Panc1 (cell line): Measurements from ENCODE around the gene LPCAT4. TPM values are rescaled to one million over a fixed set of nuclear protein-coding genes. Genes with fewer than 3 reads are reported as not detected.

Source experiments
- ATAC-seq: fragments of 200-7000 bp; cut with Tn5 transposase; 2 replicates; pipeline ENCODE4 v1.9.1; 2020; ENCODE audit warnings: mild to moderate bottlenecking, moderate library complexity
- BruUV-seq: library from RNA; stranded (reverse); fragments of 400-500 nt; replicated peaks from 2 replicates; lab custom pipeline; 2021; lab: Mats Ljungman, UMichigan
- CTCF ChIA-PET: fragments of 300-600 bp; sonication (Branson Sonifier 250); formaldehyde crosslinking; loops from one replicate; lab custom pipeline; 2022; ENCODE audit warnings: antibody characterized with exemption; lab: Charles Lee
- POLR2A ChIA-PET: fragments of 300-600 bp; sonication (Branson Sonifier 250); formaldehyde crosslinking; loops from one replicate; lab custom pipeline; 2022; ENCODE audit warnings: antibody characterized with exemption; lab: Charles Lee
- DNase-seq: peaks from one replicate; pipeline ENCODE4 v3.0.0-alpha.2; 2010; ENCODE audit warnings: low read depth, low spot score
- H3K27ac ChIP-seq: 2 replicates; pipeline ENCODE4 v1.5.1; 2011; ENCODE audit warnings: mild to moderate bottlenecking, low read length, inconsistent platforms
- H3K27me3 ChIP-seq: fragments of 200-500 bp; sonication (Bioruptor generic); 2 replicates; pipeline ENCODE4 v1.6.0; 2014; ENCODE audit warnings: low read length, inconsistent platforms; ENCODE audit not compliant: control insufficient read depth, insufficient read depth
- H3K36me3 ChIP-seq: fragments of 200-500 bp; sonication (Bioruptor generic); 2 replicates; pipeline ENCODE4 v1.5.1; 2014; ENCODE audit warnings: inconsistent platforms, mild to moderate bottlenecking, low read length, moderate library complexity; ENCODE audit not compliant: control insufficient read depth, insufficient read depth
- H3K4me1 ChIP-seq: 2 replicates; pipeline ENCODE4 v1.5.1; 2011; ENCODE audit warnings: inconsistent platforms, mild to moderate bottlenecking, low read length, moderate library complexity; ENCODE audit not compliant: control insufficient read depth, insufficient read depth
- H3K4me3 ChIP-seq, 2 experiments: 2 replicates each; pipeline ENCODE4 v1.5.1; 2011 to 2012; ENCODE audit warnings: low read depth in 2 of 2, low read length in 2 of 2, mild to moderate bottlenecking in 2 of 2, inconsistent platforms in 1 of 2, moderate library complexity in 1 of 2
- H3K9me3 ChIP-seq: fragments of 200-500 bp; sonication (Bioruptor generic); 2 replicates; pipeline ENCODE4 v1.5.1; 2014; ENCODE audit warnings: low read depth, mild to moderate bottlenecking, inconsistent platforms, low read length, moderate library complexity; ENCODE audit not compliant: control insufficient read depth, insufficient read depth
- POLR2AphosphoS5 ChIP-seq: IDR thresholded peaks from 2 replicates; pipeline ENCODE4 v1.6.1; 2012; ENCODE audit warnings: mild to moderate bottlenecking, low read depth, low read length, moderate library complexity
- SIN3A ChIP-seq: IDR thresholded peaks from 2 replicates; pipeline ENCODE4 v1.6.1; 2012; ENCODE audit warnings: low read depth, mild to moderate bottlenecking, low read length, moderate library complexity, borderline replicate concordance; ENCODE audit not compliant: insufficient read depth
- TCF7L2 ChIP-seq: IDR thresholded peaks from 2 replicates; pipeline ENCODE4 v1.6.1; 2011; ENCODE audit warnings: mild to moderate bottlenecking, low read depth, low read length, inconsistent platforms
- in situ Hi-C: cut with HindIII; loops from 2 replicates; pipeline ENCODE4 v1.10.0; 2016; ENCODE audit warnings: low sequenced_read_pairs, low pct_unique_long_range_greater_than_20kb
- intact Hi-C: fragments of 100-400 bp; cut with micrococcal nuclease; formaldehyde crosslinking; loops from one replicate; pipeline ENCODE4 v1.10.0; 2022; ENCODE audit not compliant: unreplicated experiment
- total RNA-seq: library from RNA; stranded (reverse); gene quantifications from one replicate; pipeline ENCODE4 v1.2.1, GENCODE V29; 2021; ENCODE audit not compliant: unreplicated experiment
- TF ChIP-seq, protein P1 (sequence below): fragments of 450-650 bp; IDR thresholded peaks from 2 replicates; pipeline ENCODE4 v1.5.1; 2017; ENCODE audit warnings: mild to moderate bottlenecking
- TF ChIP-seq, protein P2 (sequence below), 2 experiments: IDR thresholded peaks; 2 replicates each; pipeline ENCODE4 v1.6.1; 2011 to 2012; ENCODE audit warnings: low read depth in 2 of 2, control low read depth in 1 of 2, low read length in 1 of 2, mild to moderate bottlenecking in 1 of 2, moderate library complexity in 1 of 2; ENCODE audit not compliant: insufficient read depth in 1 of 2

Gene LPCAT4
- total RNA-seq, 1 experiment from 2014 or later: 58.5 TPM

DNA sequence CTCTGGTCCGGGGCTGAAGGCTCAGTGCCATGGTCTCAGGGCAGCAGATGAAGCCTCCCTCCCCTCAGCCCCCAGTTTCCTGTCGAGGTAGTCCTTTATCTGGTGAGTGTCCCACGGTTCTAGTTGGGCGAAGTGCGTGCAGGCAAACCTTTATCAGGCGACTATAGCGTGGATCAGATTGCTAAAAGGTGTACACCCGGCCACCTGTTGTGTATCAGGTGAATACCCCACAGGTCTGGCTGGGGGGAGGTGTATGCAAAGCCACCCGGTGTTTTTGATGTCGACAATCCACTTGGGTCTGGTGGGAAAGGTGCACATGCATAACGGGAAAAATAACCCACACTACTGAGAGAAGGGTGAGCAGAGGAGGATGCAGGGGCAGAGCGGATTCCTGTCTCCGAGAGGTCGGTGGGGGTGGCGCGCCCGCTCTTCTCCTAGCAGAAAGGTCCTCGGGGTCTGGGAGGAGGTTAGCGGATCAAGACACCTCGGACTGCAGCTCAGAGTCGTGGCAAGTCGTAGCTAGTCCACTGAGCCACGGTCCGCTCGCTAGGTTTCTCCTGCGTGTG lies 29.9 kb downstream of the LPCAT4 start:
- in situ Hi-C loops: no loop called here
- H3K4me1 ChIP-seq: peaks cover 41% of the 10 kb centered on the region
- BruUV-seq: no TSS peak
- H3K27ac ChIP-seq: peak overlapping the region; percentile 58
- H3K4me3 ChIP-seq: peak overlapping the region; percentile 67 to 85
- intact Hi-C loops: no loop called here
- no peaks in the 10 kb centered on the region for H3K9me3 ChIP-seq
- CTCF ChIA-PET: no interaction called here
- peaks cover 10% of the 10 kb centered on the region for H3K36me3 ChIP-seq
- DNase-seq (no peak), ATAC-seq (no peak)
- peak; percentile 28; the same call in 1 of the 2 replicates for TF ChIP-seq TCF7L2
- TF ChIP-seq, protein P1, sequence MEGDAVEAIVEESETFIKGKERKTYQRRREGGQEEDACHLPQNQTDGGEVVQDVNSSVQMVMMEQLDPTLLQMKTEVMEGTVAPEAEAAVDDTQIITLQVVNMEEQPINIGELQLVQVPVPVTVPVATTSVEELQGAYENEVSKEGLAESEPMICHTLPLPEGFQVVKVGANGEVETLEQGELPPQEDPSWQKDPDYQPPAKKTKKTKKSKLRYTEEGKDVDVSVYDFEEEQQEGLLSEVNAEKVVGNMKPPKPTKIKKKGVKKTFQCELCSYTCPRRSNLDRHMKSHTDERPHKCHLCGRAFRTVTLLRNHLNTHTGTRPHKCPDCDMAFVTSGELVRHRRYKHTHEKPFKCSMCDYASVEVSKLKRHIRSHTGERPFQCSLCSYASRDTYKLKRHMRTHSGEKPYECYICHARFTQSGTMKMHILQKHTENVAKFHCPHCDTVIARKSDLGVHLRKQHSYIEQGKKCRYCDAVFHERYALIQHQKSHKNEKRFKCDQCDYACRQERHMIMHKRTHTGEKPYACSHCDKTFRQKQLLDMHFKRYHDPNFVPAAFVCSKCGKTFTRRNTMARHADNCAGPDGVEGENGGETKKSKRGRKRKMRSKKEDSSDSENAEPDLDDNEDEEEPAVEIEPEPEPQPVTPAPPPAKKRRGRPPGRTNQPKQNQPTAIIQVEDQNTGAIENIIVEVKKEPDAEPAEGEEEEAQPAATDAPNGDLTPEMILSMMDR: no peak
- H3K27me3 ChIP-seq: no peaks in the 10 kb centered on the region
- POLR2A ChIA-PET: interaction anchor here (0.6 kb wide), 1 partner anchor 113 kb away, joined by 3 read pairs; no protein-coding TSS in a partner anchor

DNA sequence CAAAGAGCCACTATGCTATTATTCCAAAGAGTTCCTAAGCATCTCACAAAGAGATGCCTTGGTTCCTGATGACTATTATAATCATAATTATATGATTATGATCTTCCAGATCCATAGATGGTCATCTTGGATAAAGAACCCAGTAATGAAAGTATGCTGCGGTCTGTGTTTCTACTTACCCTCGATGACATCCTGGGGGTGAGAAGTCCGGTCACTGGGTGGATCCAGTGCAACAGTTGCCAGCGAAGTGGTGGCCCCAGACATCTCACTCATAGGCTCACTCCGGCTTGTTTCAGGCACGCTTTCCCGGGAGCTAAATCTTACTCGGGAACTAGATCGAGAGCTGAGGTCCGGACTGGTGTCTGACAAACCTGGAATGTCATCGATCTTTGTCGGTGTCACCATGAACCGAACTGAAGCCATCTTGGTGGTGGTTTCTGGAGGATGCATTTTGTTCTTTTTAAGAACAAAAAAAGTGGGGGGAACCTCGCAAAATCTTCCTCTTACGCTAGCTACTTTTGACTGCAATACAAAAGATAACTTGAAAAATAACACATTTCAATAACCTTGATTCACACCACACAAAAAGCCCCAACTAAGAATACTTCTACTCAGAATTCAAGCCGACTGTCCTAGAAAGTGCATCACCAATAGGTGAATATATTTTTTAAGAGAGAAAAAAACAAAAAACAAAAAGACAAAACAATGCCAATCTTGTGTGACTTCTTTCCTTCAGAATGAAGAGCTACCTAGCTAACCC lies 30.6 kb downstream of the LPCAT4 start:
- Histone ChIP-seq H3K4me1 (peaks cover 38% of the 10 kb centered on the region), H3K27me3 (no peaks in the 10 kb centered on the region), H3K27ac (peak overlapping the region; percentile 58), H3K4me3 (peak overlapping the region; percentile 67 to 85), H3K9me3 (no peaks in the 10 kb centered on the region), H3K36me3 (peaks cover 6% of the 10 kb centered on the region)
- intact Hi-C loops: no loop called here
- POLR2A ChIA-PET: no interaction called here
- no TSS peak for BruUV-seq
- in situ Hi-C loops: no loop called here
- DNase-seq (no peak), ATAC-seq (no peak)
- TF ChIP-seq, protein P1: no peak
- TF ChIP-seq, protein P2, sequence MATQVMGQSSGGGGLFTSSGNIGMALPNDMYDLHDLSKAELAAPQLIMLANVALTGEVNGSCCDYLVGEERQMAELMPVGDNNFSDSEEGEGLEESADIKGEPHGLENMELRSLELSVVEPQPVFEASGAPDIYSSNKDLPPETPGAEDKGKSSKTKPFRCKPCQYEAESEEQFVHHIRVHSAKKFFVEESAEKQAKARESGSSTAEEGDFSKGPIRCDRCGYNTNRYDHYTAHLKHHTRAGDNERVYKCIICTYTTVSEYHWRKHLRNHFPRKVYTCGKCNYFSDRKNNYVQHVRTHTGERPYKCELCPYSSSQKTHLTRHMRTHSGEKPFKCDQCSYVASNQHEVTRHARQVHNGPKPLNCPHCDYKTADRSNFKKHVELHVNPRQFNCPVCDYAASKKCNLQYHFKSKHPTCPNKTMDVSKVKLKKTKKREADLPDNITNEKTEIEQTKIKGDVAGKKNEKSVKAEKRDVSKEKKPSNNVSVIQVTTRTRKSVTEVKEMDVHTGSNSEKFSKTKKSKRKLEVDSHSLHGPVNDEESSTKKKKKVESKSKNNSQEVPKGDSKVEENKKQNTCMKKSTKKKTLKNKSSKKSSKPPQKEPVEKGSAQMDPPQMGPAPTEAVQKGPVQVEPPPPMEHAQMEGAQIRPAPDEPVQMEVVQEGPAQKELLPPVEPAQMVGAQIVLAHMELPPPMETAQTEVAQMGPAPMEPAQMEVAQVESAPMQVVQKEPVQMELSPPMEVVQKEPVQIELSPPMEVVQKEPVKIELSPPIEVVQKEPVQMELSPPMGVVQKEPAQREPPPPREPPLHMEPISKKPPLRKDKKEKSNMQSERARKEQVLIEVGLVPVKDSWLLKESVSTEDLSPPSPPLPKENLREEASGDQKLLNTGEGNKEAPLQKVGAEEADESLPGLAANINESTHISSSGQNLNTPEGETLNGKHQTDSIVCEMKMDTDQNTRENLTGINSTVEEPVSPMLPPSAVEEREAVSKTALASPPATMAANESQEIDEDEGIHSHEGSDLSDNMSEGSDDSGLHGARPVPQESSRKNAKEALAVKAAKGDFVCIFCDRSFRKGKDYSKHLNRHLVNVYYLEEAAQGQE (IDR thresholded peaks at IDR 0.05; ENCODE audit: insufficient read depth in 1 of 2, low read depth in 2 of 2, low read length in 1 of 2): no peak
- TF ChIP-seq POLR2AphosphoS5 (no peak), SIN3A (no peak), TCF7L2 (no peak)
- CTCF ChIA-PET: no interaction called here
